Mesenchymal stem cell (in vitro differentiated cells and primary cell): ENCODE results near the gene GABRR1.
A peak's percentile ranks its signal among the peaks of the same experiment; 100 is the strongest.

ENCODE experiments used
- DNase-seq: peaks from one replicate; pipeline ENCODE4 v3.0.0-alpha.2; 2013
- H2AFZ ChIP-seq: one replicate; pipeline ENCODE4 v1.6.1; 2013; ENCODE audit warnings: low read depth, mild to moderate bottlenecking, control low read depth, inconsistent platforms, low read length, moderate library complexity
- H2AK5ac ChIP-seq: 2 replicates; pipeline ENCODE4 v1.6.1; 2013; ENCODE audit warnings: low read length, moderate library complexity, mild to moderate bottlenecking, inconsistent platforms; ENCODE audit not compliant: severe bottlenecking
- H2BK120ac ChIP-seq: one replicate; pipeline ENCODE4 v1.6.1; 2013; ENCODE audit warnings: low read depth, mild to moderate bottlenecking, inconsistent platforms, low read length, moderate library complexity
- H2BK12ac ChIP-seq, 2 experiments: one replicate each; pipeline ENCODE4 v1.6.1; 2013; ENCODE audit warnings: inconsistent platforms in 2 of 2, low read length in 2 of 2, mild to moderate bottlenecking in 2 of 2, moderate library complexity in 2 of 2, control low read depth in 1 of 2
- H2BK15ac ChIP-seq: one replicate; pipeline ENCODE4 v1.6.1; 2013; ENCODE audit warnings: mild to moderate bottlenecking, low read depth, inconsistent platforms; ENCODE audit not compliant: poor library complexity, severe bottlenecking
- H2BK5ac ChIP-seq: 2 replicates; pipeline ENCODE4 v1.6.1; 2013; ENCODE audit warnings: low read depth, mild to moderate bottlenecking, low read length, control low read depth, inconsistent platforms; ENCODE audit not compliant: poor library complexity, severe bottlenecking
- H3K14ac ChIP-seq, 2 experiments: one replicate each; pipeline ENCODE4 v1.6.1; 2013; ENCODE audit warnings: inconsistent platforms in 2 of 2, low read length in 2 of 2, control low read depth in 1 of 2, mild to moderate bottlenecking in 1 of 2, moderate library complexity in 1 of 2
- H3K18ac ChIP-seq, 2 experiments: one replicate each; pipeline ENCODE4 v1.6.1; 2013; ENCODE audit warnings: inconsistent platforms in 2 of 2, low read length in 2 of 2, control low read depth in 1 of 2, low read depth in 1 of 2, mild to moderate bottlenecking in 1 of 2
- H3K23ac ChIP-seq, 2 experiments: one replicate each; pipeline ENCODE4 v1.6.1; 2013; ENCODE audit warnings: inconsistent platforms in 2 of 2, low read length in 2 of 2, mild to moderate bottlenecking in 2 of 2, moderate library complexity in 2 of 2, control low read depth in 1 of 2
- H3K27ac ChIP-seq: 2 replicates; pipeline ENCODE4 v1.5.1; 2013; ENCODE audit warnings: mild to moderate bottlenecking, moderate library complexity, low read length, control low read depth, inconsistent platforms; ENCODE audit not compliant: poor library complexity, severe bottlenecking
- H3K27me3 ChIP-seq, 2 experiments: 2 replicates each; pipeline versions ENCODE4 v1.6.1 to v1.7.0; 2013; ENCODE audit warnings: low read length in 2 of 2, mild to moderate bottlenecking in 2 of 2, moderate library complexity in 2 of 2, control low read depth in 1 of 2, inconsistent platforms in 1 of 2; ENCODE audit not compliant: control insufficient read depth in 1 of 2, insufficient read depth in 1 of 2
- H3K36me3 ChIP-seq, 2 experiments: 2 replicates each; pipeline versions ENCODE4 v1.6.1 to v1.7.0; 2013; ENCODE audit warnings: low read length in 2 of 2, control low read depth in 1 of 2, inconsistent platforms in 1 of 2, low read depth in 1 of 2, mild to moderate bottlenecking in 1 of 2; ENCODE audit not compliant: insufficient read depth in 2 of 2, control insufficient read depth in 1 of 2
- H3K4ac ChIP-seq, 2 experiments: one replicate each; pipeline ENCODE4 v1.6.1; 2013; ENCODE audit warnings: inconsistent platforms in 2 of 2, low read length in 2 of 2, mild to moderate bottlenecking in 2 of 2, moderate library complexity in 2 of 2, control low read depth in 1 of 2, low read depth in 1 of 2
- H3K4me1 ChIP-seq: 2 replicates; pipeline ENCODE4 v1.6.1; 2013; ENCODE audit warnings: low read depth, low read length, control low read depth; ENCODE audit not compliant: control insufficient read depth, insufficient read depth
- H3K4me2 ChIP-seq: 2 replicates; pipeline ENCODE4 v1.6.1; 2013; ENCODE audit warnings: low read length, mild to moderate bottlenecking, inconsistent platforms; ENCODE audit not compliant: poor library complexity, severe bottlenecking
- H3K4me3 ChIP-seq, 2 experiments: 2 replicates each; pipeline versions ENCODE4 v1.5.1 to v1.7.0; 2013; ENCODE audit warnings: low read length in 2 of 2, mild to moderate bottlenecking in 2 of 2, control low read depth in 1 of 2, low read depth in 1 of 2; ENCODE audit not compliant: insufficient read depth in 1 of 2
- H3K79me1 ChIP-seq: replicated peaks from 2 replicates; pipeline ENCODE4 v1.6.1; 2013; ENCODE audit warnings: mild to moderate bottlenecking, control low read depth, low read length, inconsistent platforms; ENCODE audit not compliant: poor library complexity, severe bottlenecking
- H3K9ac ChIP-seq: 2 replicates; pipeline ENCODE4 v1.7.0; 2013; ENCODE audit warnings: mild to moderate bottlenecking, low read length, moderate library complexity
- H3K9me3 ChIP-seq: 2 replicates; pipeline ENCODE4 v1.7.0; 2013; ENCODE audit warnings: mild to moderate bottlenecking, low read length; ENCODE audit not compliant: control insufficient read depth
- H4K8ac ChIP-seq: one replicate; pipeline ENCODE4 v1.6.1; 2013; ENCODE audit warnings: inconsistent platforms, mild to moderate bottlenecking, low read length, moderate library complexity
- H4K91ac ChIP-seq: one replicate; pipeline ENCODE4 v1.6.1; 2013; ENCODE audit warnings: mild to moderate bottlenecking, low read length, inconsistent platforms
- WGBS: methylation state at CpG from one replicate; pipeline ENCODE4 v1.1.7; 2013; ENCODE audit warnings: mixed read lengths; 5-methylcytosine and 5-hydroxymethylcytosine counted together

Gene GABRR1

GRCh38 chr6:89187504-89187903, 29.7 kb downstream of the GABRR1 start:
- no peak overlapping the region for H2AFZ ChIP-seq
- H3K27me3 ChIP-seq = peaks cover 21 to 27% of the 10 kb centered on the region in 2 experiments
- H2BK120ac ChIP-seq = no peak overlapping the region
- no peak overlapping the region for H2BK12ac ChIP-seq
- H3K23ac ChIP-seq = no peak overlapping the region
- H2BK5ac ChIP-seq = no peak overlapping the region
- H3K9me3 ChIP-seq = no peaks in the 10 kb centered on the region
- no peaks in the 10 kb centered on the region for H3K79me1 ChIP-seq
- no peak overlapping the region for H3K18ac ChIP-seq
- DNase-seq = no peak
- no peaks in the 10 kb centered on the region for H3K36me3 ChIP-seq
- no peak overlapping the region for H3K4me2 ChIP-seq
- H2AK5ac ChIP-seq = no peak overlapping the region
- 94% methylated on average over 5 of the region's 5 CpGs for WGBS
- H3K4ac ChIP-seq = no peak overlapping the region
- H3K27ac ChIP-seq = no peak overlapping the region
- H4K91ac ChIP-seq = no peak overlapping the region
- H3K14ac ChIP-seq = no peak overlapping the region
- H3K9ac ChIP-seq = no peak overlapping the region
- H4K8ac ChIP-seq = no peak overlapping the region
- H2BK15ac ChIP-seq = no peak overlapping the region
- H3K4me1 ChIP-seq = no peaks in the 10 kb centered on the region
- H3K4me3 ChIP-seq = no peak overlapping the region

GRCh38 chr6:89186762-89187161, 30.4 kb downstream of the GABRR1 start:
- Histone ChIP-seq H3K79me1 (no peaks in the 10 kb centered on the region), H3K9me3 (no peaks in the 10 kb centered on the region), H2AFZ (peak overlapping the region; percentile 31), H3K4ac (no peak overlapping the region), H2BK15ac (no peak overlapping the region), H2BK5ac (no peak overlapping the region), H3K4me3 (no peak overlapping the region), H3K4me2 (no peak overlapping the region), H3K9ac (no peak overlapping the region), H3K14ac (no peak overlapping the region), H3K27me3 (peaks cover 21 to 27% of the 10 kb centered on the region in 2 experiments), H3K18ac (no peak overlapping the region), H3K23ac (no peak overlapping the region), H3K4me1 (no peaks in the 10 kb centered on the region), H3K27ac (no peak overlapping the region), H3K36me3 (no peaks in the 10 kb centered on the region), H4K8ac (no peak overlapping the region), H2BK12ac (no peak overlapping the region), H2AK5ac (no peak overlapping the region), H2BK120ac (no peak overlapping the region), H4K91ac (no peak overlapping the region)
- 77% methylated on average over 1 of the region's 2 CpGs for WGBS
- DNase-seq = no peak

DNA sequence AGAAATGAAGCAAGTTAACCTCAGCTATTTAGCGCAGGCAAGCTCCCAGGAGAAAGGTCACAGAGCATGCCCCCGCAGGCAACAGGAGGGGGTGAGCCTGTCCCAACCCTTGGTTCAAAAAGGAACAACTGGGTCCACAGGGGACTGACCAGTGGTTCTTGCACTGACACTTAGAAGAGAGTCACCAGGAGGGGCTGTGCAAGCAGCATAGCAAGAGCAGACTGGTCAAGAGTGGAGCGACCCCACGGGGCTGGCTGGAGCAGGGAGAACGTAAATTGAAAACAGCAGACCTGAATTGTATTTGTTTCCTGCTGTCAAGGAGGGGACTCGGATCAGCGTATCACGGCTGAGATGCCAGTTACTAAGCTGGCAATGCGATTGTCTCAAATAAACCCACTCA, 32.8 kb downstream of the GABRR1 start:
- Histone ChIP-seq H3K27ac (no peak overlapping the region), H3K79me1 (no peaks in the 10 kb centered on the region), H3K14ac (no peak overlapping the region), H2AFZ (no peak overlapping the region), H2BK15ac (no peak overlapping the region), H3K4ac (no peak overlapping the region), H4K91ac (no peak overlapping the region), H3K27me3 (peaks cover 24 to 30% of the 10 kb centered on the region in 2 experiments), H3K9me3 (no peaks in the 10 kb centered on the region), H2BK12ac (no peak overlapping the region), H3K4me1 (no peaks in the 10 kb centered on the region), H2AK5ac (no peak overlapping the region), H3K4me3 (no peak overlapping the region), H3K23ac (no peak overlapping the region), H2BK120ac (no peak overlapping the region), H2BK5ac (no peak overlapping the region), H3K36me3 (no peaks in the 10 kb centered on the region), H3K9ac (no peak overlapping the region), H3K4me2 (no peak overlapping the region), H3K18ac (no peak overlapping the region), H4K8ac (no peak overlapping the region)
- 75% methylated on average over 8 of the region's 9 CpGs for WGBS
- no peak for DNase-seq

DNA sequence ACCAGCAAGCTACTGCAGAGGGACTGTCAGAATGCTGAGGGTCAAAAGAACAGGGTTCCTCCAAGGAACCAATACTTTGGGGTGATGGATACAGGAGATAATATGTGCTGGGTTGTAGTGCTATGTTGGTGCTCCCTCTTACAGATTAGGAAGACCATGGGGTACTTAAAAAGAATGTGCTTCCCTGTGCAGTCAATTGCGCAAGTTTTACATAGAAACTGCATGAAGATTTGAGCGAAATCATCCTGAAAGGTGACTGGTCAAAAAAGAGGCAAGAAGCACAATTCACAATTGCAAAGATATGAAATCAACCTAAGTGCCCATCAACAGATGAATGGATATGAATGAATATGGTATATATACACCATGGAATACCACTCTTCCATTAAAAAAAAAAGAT, 33.9 kb downstream of the GABRR1 start:
- H3K23ac ChIP-seq = no peak overlapping the region

More for the DNA sequence above, 33.9 kb downstream of the GABRR1 start:
- Histone ChIP-seq H2BK12ac (no peak overlapping the region), H3K4me3 (no peak overlapping the region), H3K18ac (no peak overlapping the region), H3K9ac (no peak overlapping the region), H4K91ac (no peak overlapping the region), H3K4me2 (no peak overlapping the region), H2BK120ac (no peak overlapping the region), H3K4me1 (no peaks in the 10 kb centered on the region), H3K9me3 (no peaks in the 10 kb centered on the region), H2AK5ac (no peak overlapping the region), H2BK5ac (no peak overlapping the region), H3K4ac (no peak overlapping the region), H3K27me3 (peaks cover 24 to 30% of the 10 kb centered on the region in 2 experiments), H2BK15ac (no peak overlapping the region), H4K8ac (no peak overlapping the region), H3K79me1 (no peaks in the 10 kb centered on the region), H3K36me3 (no peaks in the 10 kb centered on the region), H3K14ac (no peak overlapping the region), H2AFZ (no peak overlapping the region), H3K27ac (no peak overlapping the region)
- 0% methylated on average over 1 of the region's 2 CpGs for WGBS
- no peak for DNase-seq
